ENCODE results near the gene PTGR2. TPM values are rescaled to one million over a fixed set of nuclear protein-coding genes. Genes with fewer than 3 reads are reported as not detected.
"Not testable (repeated sequence)": the region's sequence is repeated elsewhere in the genome, so short reads cannot be mapped to it uniquely, and the experiment has no call there.

Gene PTGR2
- total RNA-seq, 4 donors from 2014 or later, result 2.5 to 7.1 (median 4.3) TPM

GRCh38 chr14:73916324-73916723 lies 64.7 kb downstream of the PTGR2 start:
- DNase-seq (ENCODE audit: extremely low spot score), result no peak
- Histone ChIP-seq H3K4me1 (peaks cover 0 to 24% (median 8%) of the 10 kb centered on the region in 4 donors), H3K27ac (replicated peaks in 1 of 4) (no peak overlapping the region), H3K27me3 (no peaks in the 10 kb centered on the region), H3K9me3 (no peaks in the 10 kb centered on the region), H3K36me3 (peaks cover 11 to 79% (median 65%) of the 10 kb centered on the region in 4 donors), H3K4me3 (no peak overlapping the region)
- intact Hi-C loops (cut with DNase I), result no loop called here
- TF ChIP-seq POLR2A (IDR thresholded peaks at IDR 0.05; ENCODE audit: low read depth), result no peak
- no peak for TF ChIP-seq POLR2AphosphoS5 (IDR thresholded peaks at IDR 0.05)
- no peak for TF ChIP-seq CTCF (IDR thresholded peaks at IDR 0.05)
- no peak for TF ChIP-seq EP300 (IDR thresholded peaks at IDR 0.05)
- WGBS, result 78% methylated on average over 6 of the region's 6 CpGs

GRCh38 chr14:73919457-73919856 lies 67.8 kb downstream of the PTGR2 start:
- Histone ChIP-seq H3K36me3 (peaks cover 41 to 81% (median 70%) of the 10 kb centered on the region in 4 donors), H3K4me1 (peaks cover 0 to 11% (median 0%) of the 10 kb centered on the region in 4 donors)
- intact Hi-C loops (cut with DNase I); H3K4me3 ChIP-seq; H3K27ac ChIP-seq (replicated peaks in 1 of 4); DNase-seq (ENCODE audit: extremely low spot score); H3K27me3 ChIP-seq; H3K9me3 ChIP-seq: not testable (repeated sequence)
- 94% methylated on average over 2 of the region's 2 CpGs for WGBS

GRCh38 chr14:73924337-73924736 lies 72.7 kb downstream of the PTGR2 start:
- H3K36me3 ChIP-seq, result peaks cover 70 to 97% (median 94%) of the 10 kb centered on the region in 4 donors
- H3K27ac ChIP-seq (replicated peaks in 1 of 4), result no peak overlapping the region
- no peak overlapping the region for H3K4me3 ChIP-seq
- WGBS, result 98% methylated on average over 5 of the region's 5 CpGs
- TF ChIP-seq POLR2AphosphoS5 (IDR thresholded peaks at IDR 0.05), result no peak
- TF ChIP-seq POLR2A (IDR thresholded peaks at IDR 0.05; ENCODE audit: low read depth), result no peak
- TF ChIP-seq CTCF (IDR thresholded peaks at IDR 0.05), result no peak
- TF ChIP-seq EP300 (IDR thresholded peaks at IDR 0.05), result no peak
- no peaks in the 10 kb centered on the region for H3K9me3 ChIP-seq
- H3K4me1 ChIP-seq, result no peaks in the 10 kb centered on the region
- no peak for DNase-seq (ENCODE audit: extremely low spot score)
- intact Hi-C loops (cut with DNase I), result no loop called here
- no peaks in the 10 kb centered on the region for H3K27me3 ChIP-seq

Small RNA genes lying within 50 kb of the gene (small RNA-seq; reads per million reads assigned to genes)
- gene AC005520.4 (0 reads per million in 3 donors), gene RF00019 (0 reads per million in 3 donors)

Other genes starting within 250 kb of the PTGR2 start
- gene ACOT6, start 239.3 kb upstream of the PTGR2 start, total RNA-seq, result not detected
- 10 to 100 TPM in 2 of 4 donors, 1 to 10 TPM in 2; 6.2 to 13.7 (median 10.4) TPM for gene DNAL1, start 206.8 kb upstream of the PTGR2 start, total RNA-seq
- 10 to 100 TPM; 34.8 to 74.2 (median 55.0) TPM for gene PNMA1, start 137.4 kb upstream of the PTGR2 start, total RNA-seq
- 10 to 100 TPM; 36.5 to 67.6 (median 41.6) TPM for gene ZNF410, start 35.0 kb downstream of the PTGR2 start, total RNA-seq
- 1 to 10 TPM; 4.2 to 5.5 (median 4.6) TPM for gene FAM161B, start 98.3 kb downstream of the PTGR2 start, total RNA-seq
- 10 to 100 TPM; 21.5 to 52.0 (median 30.6) TPM for gene COQ6, start 98.5 kb downstream of the PTGR2 start, total RNA-seq
- gene ENTPD5, start 167.5 kb downstream of the PTGR2 start, total RNA-seq, result 1 to 10 TPM; 5.5 to 9.6 (median 6.0) TPM
- gene BBOF1, start 167.5 kb downstream of the PTGR2 start, total RNA-seq, result 10 to 100 TPM in 2 of 4 donors, 1 to 10 TPM in 2; 8.6 to 11.8 (median 9.9) TPM
- gene ALDH6A1, start 232.6 kb downstream of the PTGR2 start, total RNA-seq, result 10 to 100 TPM; 39.6 to 81.8 (median 62.1) TPM
- 10 to 100 TPM in 3 of 4 donors, 1 to 10 TPM in 1; 8.4 to 13.5 (median 11.7) TPM for gene LIN52, start 233.1 kb downstream of the PTGR2 start, total RNA-seq